Astrocyte (in vitro differentiated cells and primary cell): ENCODE measurements around the gene PRKX. TPM values are rescaled to one million over a fixed set of nuclear protein-coding genes. Genes with fewer than 3 reads are reported as not detected.

Experiments
- DNase-seq: peaks from one replicate; pipeline ENCODE4 v3.0.0-alpha.2; 2010; ENCODE audit warnings: low read depth
- FAIRE-seq: peaks from 2 replicates; lab custom pipeline; 2011; peaks lifted over from hg19 to GRCh38; lab: Jason Lieb, UNC
- H2AFZ ChIP-seq: 2 replicates; pipeline ENCODE4 v1.6.0; 2012; ENCODE audit warnings: low read depth, low read length, inconsistent platforms
- H3K27ac ChIP-seq: 2 replicates; pipeline ENCODE4 v1.5.1; 2011; ENCODE audit warnings: low read depth, low read length, inconsistent platforms
- H3K27me3 ChIP-seq: 2 replicates; pipeline ENCODE4 v1.6.0; 2011; ENCODE audit warnings: low read length, inconsistent platforms; ENCODE audit not compliant: insufficient read depth
- H3K36me3 ChIP-seq: 2 replicates; pipeline ENCODE4 v1.5.1; 2011; ENCODE audit warnings: low read length, inconsistent platforms; ENCODE audit not compliant: insufficient read depth
- H3K4me1 ChIP-seq: 2 replicates; pipeline ENCODE4 v1.5.1; 2011; ENCODE audit warnings: low read length, inconsistent platforms; ENCODE audit not compliant: insufficient read depth
- H3K4me2 ChIP-seq: 2 replicates; pipeline ENCODE4 v1.6.0; 2012; ENCODE audit warnings: low read length, inconsistent platforms
- H3K4me3 ChIP-seq: 2 replicates; pipeline ENCODE4 v1.5.1; 2011; ENCODE audit warnings: low read depth, mild to moderate bottlenecking, low read length, inconsistent platforms; ENCODE audit not compliant: insufficient read depth
- H3K79me2 ChIP-seq: 2 replicates; pipeline ENCODE4 v1.6.0; 2012; ENCODE audit warnings: mild to moderate bottlenecking, low read length, inconsistent platforms; ENCODE audit not compliant: insufficient read depth
- H3K9ac ChIP-seq: 2 replicates; pipeline ENCODE4 v1.6.0; 2012; ENCODE audit warnings: mild to moderate bottlenecking, low read length, inconsistent platforms
- H3K9me3 ChIP-seq: 2 replicates; pipeline ENCODE4 v1.5.1; 2012; ENCODE audit warnings: low read depth, mild to moderate bottlenecking, low read length, inconsistent platforms; ENCODE audit not compliant: insufficient read depth
- H4K20me1 ChIP-seq: 2 replicates; pipeline ENCODE4 v1.6.0; 2012; ENCODE audit warnings: low read length, inconsistent platforms; ENCODE audit not compliant: insufficient read depth
- H3K27ac Mint-ChIP-seq: one replicate; pipeline ENCODE4 v1.8.0; 2021; ENCODE audit warnings: mild to moderate bottlenecking, mixed read lengths; ENCODE audit not compliant: unreplicated experiment
- H3K27me3 Mint-ChIP-seq: one replicate; pipeline ENCODE4 v1.8.0; 2021; ENCODE audit warnings: low read depth, mixed read lengths; ENCODE audit not compliant: unreplicated experiment
- H3K36me3 Mint-ChIP-seq: one replicate; pipeline ENCODE4 v1.8.0; 2021; ENCODE audit warnings: low read depth, mixed read lengths; ENCODE audit not compliant: unreplicated experiment
- H3K4me1 Mint-ChIP-seq: one replicate; pipeline ENCODE4 v1.8.0; 2021; ENCODE audit warnings: low read depth, mixed read lengths; ENCODE audit not compliant: unreplicated experiment
- H3K4me3 Mint-ChIP-seq: one replicate; pipeline ENCODE4 v1.8.0; 2021; ENCODE audit warnings: mild to moderate bottlenecking, moderate library complexity, mixed read lengths; ENCODE audit not compliant: unreplicated experiment
- H3K9me3 Mint-ChIP-seq: one replicate; pipeline ENCODE4 v1.8.0; 2021; ENCODE audit warnings: mild to moderate bottlenecking, mixed read lengths; ENCODE audit not compliant: unreplicated experiment
- CTCF ChIP-seq: IDR thresholded peaks from 2 replicates; pipeline ENCODE4 v1.5.1; 2011; ENCODE audit warnings: low read depth, mild to moderate bottlenecking, inconsistent platforms, low read length, moderate library complexity; ENCODE audit not compliant: insufficient read depth
- EZH2 ChIP-seq: IDR thresholded peaks from 2 replicates; pipeline ENCODE4 v1.6.1; 2012; ENCODE audit warnings: mild to moderate bottlenecking, low read length, inconsistent platforms; ENCODE audit not compliant: insufficient read depth
- total RNA-seq: library from RNA; stranded (reverse); gene quantifications from 2 replicates; pipeline ENCODE4 v1.2.1, GENCODE V29; 2021

Gene PRKX
- total RNA-seq, 1 donor from 2014 or later = 27.3 TPM

- peaks cover 2% of the 10 kb centered on the region for H3K36me3 Mint-ChIP-seq
- no peak overlapping the region for H2AFZ ChIP-seq
Observed at GRCh38 chrX:3598709-3599108, 114.7 kb downstream of the PRKX start.

GRCh38 chrX:3598046-3598605, 115.3 kb downstream of the PRKX start:
- no peak overlapping the region for H3K4me2 ChIP-seq
- H3K36me3 Mint-ChIP-seq = peaks cover 2% of the 10 kb centered on the region
- H3K4me3 Mint-ChIP-seq = no peak overlapping the region
- no peaks in the 10 kb centered on the region for H3K27me3 Mint-ChIP-seq
- H3K4me1 ChIP-seq = no peaks in the 10 kb centered on the region
- H3K27ac ChIP-seq = no peak overlapping the region
- H3K9me3 ChIP-seq = no peaks in the 10 kb centered on the region
- H3K4me3 ChIP-seq = no peak overlapping the region
- no peaks in the 10 kb centered on the region for H3K9me3 Mint-ChIP-seq
- H3K27ac Mint-ChIP-seq = no peak overlapping the region
- H3K4me1 Mint-ChIP-seq = no peaks in the 10 kb centered on the region
- no peak overlapping the region for H3K9ac ChIP-seq
- no peak for DNase-seq
- no peaks in the 10 kb centered on the region for H3K36me3 ChIP-seq
- FAIRE-seq = peak; percentile 98
- H2AFZ ChIP-seq = no peak overlapping the region
- no peaks in the 10 kb centered on the region for H4K20me1 ChIP-seq
- H3K27me3 ChIP-seq = no peaks in the 10 kb centered on the region
- no peaks in the 10 kb centered on the region for H3K79me2 ChIP-seq
- TF ChIP-seq EZH2 (no peak), CTCF (no peak)

More at GRCh38 chrX:3598709-3599108, 114.7 kb downstream of the PRKX start:
- FAIRE-seq (peak; percentile 43), DNase-seq (no peak)
- Histone ChIP-seq H3K4me2 (no peak overlapping the region), H3K9ac (no peak overlapping the region), H3K79me2 (no peaks in the 10 kb centered on the region), H4K20me1 (no peaks in the 10 kb centered on the region), H3K4me1 (no peaks in the 10 kb centered on the region), H3K4me3 (no peak overlapping the region), H3K27ac (no peak overlapping the region), H3K36me3 (no peaks in the 10 kb centered on the region), H3K27me3 (no peaks in the 10 kb centered on the region), H3K9me3 (no peaks in the 10 kb centered on the region)
- Mint-ChIP-seq H3K27ac (no peak overlapping the region), H3K27me3 (no peaks in the 10 kb centered on the region), H3K4me1 (no peaks in the 10 kb centered on the region), H3K9me3 (no peaks in the 10 kb centered on the region), H3K4me3 (no peak overlapping the region)
- TF ChIP-seq CTCF = no peak
- no peak for TF ChIP-seq EZH2

- Mint-ChIP-seq H3K9me3 (no peaks in the 10 kb centered on the region), H3K27me3 (no peaks in the 10 kb centered on the region), H3K36me3 (peaks cover 2% of the 10 kb centered on the region), H3K27ac (no peak overlapping the region), H3K4me1 (no peaks in the 10 kb centered on the region), H3K4me3 (no peak overlapping the region)
- no peak for FAIRE-seq
- Histone ChIP-seq H3K27me3 (no peaks in the 10 kb centered on the region), H3K27ac (no peak overlapping the region), H3K4me3 (no peak overlapping the region), H3K4me2 (no peak overlapping the region), H3K9ac (no peak overlapping the region), H4K20me1 (no peaks in the 10 kb centered on the region), H3K79me2 (no peaks in the 10 kb centered on the region), H3K9me3 (no peaks in the 10 kb centered on the region), H3K36me3 (no peaks in the 10 kb centered on the region), H3K4me1 (no peaks in the 10 kb centered on the region), H2AFZ (no peak overlapping the region)
- TF ChIP-seq CTCF = no peak
- no peak for TF ChIP-seq EZH2
- DNase-seq = no peak
Observed at GRCh38 chrX:3592184-3592583, 121.3 kb downstream of the PRKX start.
